ENCODE data around the gene VPS9D1. TPM values are rescaled to one million over a fixed set of nuclear protein-coding genes. Genes with fewer than 3 reads are reported as not detected.
A peak's percentile ranks its signal among the peaks of the same experiment; 100 is the strongest.
"Not testable (repeated sequence)": the region's sequence is repeated elsewhere in the genome, so short reads cannot be mapped to it uniquely, and the experiment has no call there.

The VPS9D1 gene
- total RNA-seq, 1 experiment from 2014 or later: 4.2 TPM

DNA sequence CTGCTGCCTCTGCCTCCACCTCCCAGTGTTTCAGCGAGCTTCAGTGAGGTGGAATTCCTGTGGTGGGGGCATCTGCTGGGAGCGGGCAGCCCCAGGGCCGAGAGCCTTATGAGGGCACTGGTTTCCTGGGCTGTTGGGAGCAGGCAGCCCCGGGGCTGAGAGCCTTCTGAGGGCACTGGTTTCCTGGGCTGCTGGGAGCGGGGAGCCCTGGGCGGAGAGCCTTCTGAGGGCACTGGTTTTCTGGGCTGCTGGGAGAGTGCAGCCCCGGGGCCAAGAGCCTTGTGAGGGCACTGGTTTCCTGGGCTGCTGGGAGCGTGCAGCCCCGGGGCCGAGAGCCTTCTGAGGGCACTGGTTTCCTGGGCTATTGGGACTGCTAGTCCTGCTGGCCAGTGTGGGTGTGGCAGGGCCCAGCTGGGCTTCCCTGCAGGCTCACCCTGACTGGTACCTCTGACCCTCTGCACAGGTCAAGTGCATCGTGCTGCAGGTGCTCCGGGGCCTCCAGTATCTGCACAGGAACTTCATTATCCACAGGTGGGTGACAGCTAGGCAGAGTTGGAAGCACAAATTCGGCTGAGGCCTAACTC lies 28.6 kb downstream of the VPS9D1 start (continued):
- TF ChIP-seq, protein P1, sequence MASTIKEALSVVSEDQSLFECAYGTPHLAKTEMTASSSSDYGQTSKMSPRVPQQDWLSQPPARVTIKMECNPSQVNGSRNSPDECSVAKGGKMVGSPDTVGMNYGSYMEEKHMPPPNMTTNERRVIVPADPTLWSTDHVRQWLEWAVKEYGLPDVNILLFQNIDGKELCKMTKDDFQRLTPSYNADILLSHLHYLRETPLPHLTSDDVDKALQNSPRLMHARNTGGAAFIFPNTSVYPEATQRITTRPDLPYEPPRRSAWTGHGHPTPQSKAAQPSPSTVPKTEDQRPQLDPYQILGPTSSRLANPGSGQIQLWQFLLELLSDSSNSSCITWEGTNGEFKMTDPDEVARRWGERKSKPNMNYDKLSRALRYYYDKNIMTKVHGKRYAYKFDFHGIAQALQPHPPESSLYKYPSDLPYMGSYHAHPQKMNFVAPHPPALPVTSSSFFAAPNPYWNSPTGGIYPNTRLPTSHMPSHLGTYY (CRISPR knock-in tag; IDR thresholded peaks at IDR 0.05): no peak
- TF ChIP-seq SMAD4 (CRISPR knock-in tag; IDR thresholded peaks at IDR 0.05) (no peak), RELA (CRISPR knock-in tag; IDR thresholded peaks at IDR 0.05; ENCODE audit: borderline replicate concordance) (no peak), NR3C1 (CRISPR knock-in tag; conservative IDR thresholded peaks at IDR 0.05; ENCODE audit: low read depth) (no peak)

DNA sequence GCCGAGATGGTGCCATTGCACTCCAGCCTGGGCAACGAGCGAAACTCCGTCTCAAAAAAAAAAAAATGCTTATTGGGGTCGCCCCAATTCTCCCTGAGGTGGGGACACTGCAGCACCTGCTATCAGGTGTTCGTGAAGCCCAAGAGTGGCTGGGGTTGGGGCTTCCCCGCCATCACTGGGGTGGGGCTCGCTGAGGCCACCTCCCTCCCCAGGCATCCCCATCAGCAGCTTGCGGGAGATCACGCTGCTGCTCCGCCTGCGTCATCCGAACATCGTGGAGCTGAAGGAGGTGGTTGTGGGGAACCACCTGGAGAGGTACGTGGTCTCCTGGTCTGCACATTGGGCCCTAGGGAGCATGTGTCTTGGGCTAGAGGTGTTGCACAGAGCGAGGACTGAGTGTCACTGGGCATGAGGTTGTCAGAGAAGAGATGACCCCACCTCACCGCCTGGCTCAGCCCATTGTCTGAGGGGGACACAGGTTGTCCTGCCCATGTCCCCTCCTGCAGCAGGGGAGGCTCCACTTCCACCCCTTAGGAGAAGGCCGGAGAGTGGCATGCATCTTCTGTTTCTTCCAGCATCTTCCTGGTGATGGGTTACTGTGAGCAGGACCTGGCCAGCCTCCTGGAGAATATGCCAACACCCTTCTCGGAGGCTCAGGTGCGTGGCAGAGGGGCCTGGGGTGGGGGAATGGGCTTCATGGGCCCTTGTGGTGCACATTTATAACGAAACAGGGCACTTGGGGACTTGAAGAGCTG lies 29.3 kb downstream of the VPS9D1 start:
- Mint-ChIP-seq H3K4me3 (no peak overlapping the region), H3K27me3 (ENCODE audit: low read depth) (no peaks in the 10 kb centered on the region), H3K27ac (no peak overlapping the region), H3K36me3 (peaks cover 34% of the 10 kb centered on the region), H3K9me3 (no peaks in the 10 kb centered on the region), H3K4me1 (peaks cover 7% of the 10 kb centered on the region)
- CTCF ChIA-PET: no interaction called here
- no peak for TF ChIP-seq FOXP1 (CRISPR knock-in tag; IDR thresholded peaks at IDR 0.05; ENCODE audit: borderline replicate concordance)
- TF ChIP-seq, protein P2, sequence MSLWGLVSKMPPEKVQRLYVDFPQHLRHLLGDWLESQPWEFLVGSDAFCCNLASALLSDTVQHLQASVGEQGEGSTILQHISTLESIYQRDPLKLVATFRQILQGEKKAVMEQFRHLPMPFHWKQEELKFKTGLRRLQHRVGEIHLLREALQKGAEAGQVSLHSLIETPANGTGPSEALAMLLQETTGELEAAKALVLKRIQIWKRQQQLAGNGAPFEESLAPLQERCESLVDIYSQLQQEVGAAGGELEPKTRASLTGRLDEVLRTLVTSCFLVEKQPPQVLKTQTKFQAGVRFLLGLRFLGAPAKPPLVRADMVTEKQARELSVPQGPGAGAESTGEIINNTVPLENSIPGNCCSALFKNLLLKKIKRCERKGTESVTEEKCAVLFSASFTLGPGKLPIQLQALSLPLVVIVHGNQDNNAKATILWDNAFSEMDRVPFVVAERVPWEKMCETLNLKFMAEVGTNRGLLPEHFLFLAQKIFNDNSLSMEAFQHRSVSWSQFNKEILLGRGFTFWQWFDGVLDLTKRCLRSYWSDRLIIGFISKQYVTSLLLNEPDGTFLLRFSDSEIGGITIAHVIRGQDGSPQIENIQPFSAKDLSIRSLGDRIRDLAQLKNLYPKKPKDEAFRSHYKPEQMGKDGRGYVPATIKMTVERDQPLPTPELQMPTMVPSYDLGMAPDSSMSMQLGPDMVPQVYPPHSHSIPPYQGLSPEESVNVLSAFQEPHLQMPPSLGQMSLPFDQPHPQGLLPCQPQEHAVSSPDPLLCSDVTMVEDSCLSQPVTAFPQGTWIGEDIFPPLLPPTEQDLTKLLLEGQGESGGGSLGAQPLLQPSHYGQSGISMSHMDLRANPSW (CRISPR knock-in tag; conservative IDR thresholded peaks at IDR 0.05; ENCODE audit: low read depth): no peak
- TF ChIP-seq TCF7 (CRISPR knock-in tag; IDR thresholded peaks at IDR 0.05; ENCODE audit: low read depth): no peak
- no peak for TF ChIP-seq TEAD4 (CRISPR knock-in tag; IDR thresholded peaks at IDR 0.05)
- TF ChIP-seq TEAD1 (CRISPR knock-in tag; IDR thresholded peaks at IDR 0.05): no peak
- no peak for TF ChIP-seq NFYB (CRISPR knock-in tag; conservative IDR thresholded peaks at IDR 0.05; ENCODE audit: low read depth)
- no peak for TF ChIP-seq MYBL2 (CRISPR knock-in tag; IDR thresholded peaks at IDR 0.05)
- TF ChIP-seq, protein P3, sequence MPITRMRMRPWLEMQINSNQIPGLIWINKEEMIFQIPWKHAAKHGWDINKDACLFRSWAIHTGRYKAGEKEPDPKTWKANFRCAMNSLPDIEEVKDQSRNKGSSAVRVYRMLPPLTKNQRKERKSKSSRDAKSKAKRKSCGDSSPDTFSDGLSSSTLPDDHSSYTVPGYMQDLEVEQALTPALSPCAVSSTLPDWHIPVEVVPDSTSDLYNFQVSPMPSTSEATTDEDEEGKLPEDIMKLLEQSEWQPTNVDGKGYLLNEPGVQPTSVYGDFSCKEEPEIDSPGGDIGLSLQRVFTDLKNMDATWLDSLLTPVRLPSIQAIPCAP (CRISPR knock-in tag; IDR thresholded peaks at IDR 0.05): no peak
- no peak for ATAC-seq
- POLR2A ChIA-PET: no interaction called here
- no peak for DNase-seq (ENCODE audit: low spot score)

DNA sequence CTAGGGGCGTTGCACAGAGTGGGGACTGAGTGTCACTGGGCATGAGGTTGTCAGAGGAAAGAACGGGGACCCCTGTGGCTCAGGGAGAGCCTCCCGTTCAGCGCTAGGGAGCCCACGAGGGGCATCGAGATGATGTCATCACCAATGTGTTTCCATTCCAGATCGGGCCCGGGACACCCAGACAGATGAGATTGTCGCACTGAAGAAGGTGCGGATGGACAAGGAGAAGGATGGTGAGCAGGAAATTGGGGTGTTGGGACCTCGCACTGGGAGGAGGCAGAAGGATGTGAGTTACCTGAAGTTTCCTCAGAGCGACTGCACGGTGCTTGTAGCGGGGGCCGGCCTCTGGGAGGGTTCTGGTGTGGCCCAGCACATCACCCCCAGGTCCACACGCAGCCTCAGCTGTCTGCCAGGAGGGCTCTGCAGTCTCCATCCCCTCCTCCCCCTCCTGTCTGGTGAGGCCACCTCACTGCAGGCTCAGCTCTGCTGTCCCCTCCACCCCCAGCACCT lies 30.3 kb downstream of the VPS9D1 start:
- CTCF ChIA-PET: no interaction called here
- POLR2A ChIA-PET: no interaction called here
- Mint-ChIP-seq H3K9me3 (peaks cover 5% of the 10 kb centered on the region), H3K27me3 (ENCODE audit: low read depth) (no peaks in the 10 kb centered on the region), H3K4me3 (no peak overlapping the region), H3K36me3 (peaks cover 42% of the 10 kb centered on the region), H3K4me1 (peaks cover 7% of the 10 kb centered on the region), H3K27ac (no peak overlapping the region)
- ATAC-seq (no peak), DNase-seq (ENCODE audit: low spot score) (no peak)
- TF ChIP-seq ZNF263 (CRISPR knock-in tag; IDR thresholded peaks at IDR 0.05; ENCODE audit: low read depth): no peak

DNA sequence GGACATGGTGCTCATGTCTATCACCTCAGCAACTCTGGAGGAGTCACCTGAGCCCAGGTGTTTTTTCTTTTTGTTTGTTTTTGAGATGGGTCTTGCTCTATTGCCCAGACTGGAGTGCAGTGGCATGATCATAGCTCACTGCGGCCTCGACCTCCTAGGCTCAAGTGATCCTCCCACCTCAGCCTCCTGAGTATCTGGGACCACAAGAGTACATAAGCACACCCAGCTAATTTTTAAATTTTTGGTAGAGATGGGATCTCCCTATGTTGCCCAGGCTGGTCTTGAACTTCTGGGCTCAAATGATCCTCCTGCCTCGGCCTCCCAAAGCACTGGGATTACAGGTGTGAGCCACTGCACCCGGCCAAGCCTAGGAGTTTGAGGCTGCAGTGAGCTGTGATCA lies 31.1 kb downstream of the VPS9D1 start:
- Mint-ChIP-seq H3K9me3 (peaks cover 11% of the 10 kb centered on the region), H3K36me3 (peaks cover 48% of the 10 kb centered on the region)
- H3K4me3 Mint-ChIP-seq; CTCF ChIA-PET; H3K27me3 Mint-ChIP-seq (ENCODE audit: low read depth); H3K4me1 Mint-ChIP-seq; H3K27ac Mint-ChIP-seq; POLR2A ChIA-PET; ATAC-seq; DNase-seq (ENCODE audit: low spot score): not testable (repeated sequence)
- TF ChIP-seq ZNF121 (CRISPR knock-in tag; IDR thresholded peaks at IDR 0.05): 0 out of 2 replicates have a peak, but pooled peaks have one; percentile 17

All from WTC11 (cell line).